Glutamatergic neuron (in vitro differentiated cells): ENCODE measurements around the gene ARGLU1. TPM values are rescaled to one million over a fixed set of nuclear protein-coding genes. Genes with fewer than 3 reads are reported as not detected.

Experiments
- DNase-seq: peaks from one replicate; pipeline ENCODE4 v3.0.0; 2022
- H3K27ac Mint-ChIP-seq: one replicate; pipeline ENCODE4 v1.8.0; 2020; ENCODE audit warnings: mild to moderate bottlenecking, mixed read lengths, inconsistent platforms; ENCODE audit not compliant: unreplicated experiment
- H3K27me3 Mint-ChIP-seq: one replicate; pipeline ENCODE4 v1.8.0; 2020; ENCODE audit warnings: mild to moderate bottlenecking, moderate library complexity, mixed read lengths, inconsistent platforms; ENCODE audit not compliant: unreplicated experiment
- H3K36me3 Mint-ChIP-seq: one replicate; pipeline ENCODE4 v1.8.0; 2020; ENCODE audit warnings: mild to moderate bottlenecking, mixed read lengths, inconsistent platforms; ENCODE audit not compliant: unreplicated experiment
- H3K4me1 Mint-ChIP-seq: one replicate; pipeline ENCODE4 v1.8.0; 2020; ENCODE audit warnings: mild to moderate bottlenecking, low read depth, mixed read lengths, inconsistent platforms; ENCODE audit not compliant: unreplicated experiment
- H3K4me3 Mint-ChIP-seq: one replicate; pipeline ENCODE4 v1.8.0; 2020; ENCODE audit warnings: mild to moderate bottlenecking, mixed read lengths, inconsistent platforms; ENCODE audit not compliant: unreplicated experiment
- H3K9me3 Mint-ChIP-seq: one replicate; pipeline ENCODE4 v1.8.0; 2020; ENCODE audit warnings: mild to moderate bottlenecking, moderate library complexity, mixed read lengths, inconsistent platforms; ENCODE audit not compliant: unreplicated experiment
- CTCF ChIP-seq: fragments of 200-600 bp; sonication (generic); IDR thresholded peaks from one replicate; pipeline ENCODE4 v1.5.0; 2021; ENCODE audit not compliant: partially characterized antibody, unreplicated experiment
- total RNA-seq: library from RNA; stranded (reverse); fragmentation: NEBNext Ultra II Directional; extraction: Animal tissue kit (Norgen Biotek cat#: 25700); gene quantifications from one replicate; pipeline ENCODE4 v1.2.1, GENCODE V29; 2021; ENCODE audit not compliant: unreplicated experiment

The ARGLU1 gene
- total RNA-seq, 1 donor from 2014 or later = 129 TPM

- no peak for TF ChIP-seq CTCF
- Mint-ChIP-seq H3K9me3 (no peaks in the 10 kb centered on the region), H3K36me3 (no peaks in the 10 kb centered on the region), H3K4me1 (peaks cover 41% of the 10 kb centered on the region), H3K27ac (no peak overlapping the region), H3K4me3 (no peak overlapping the region), H3K27me3 (no peaks in the 10 kb centered on the region)
- DNase-seq = no peak
These were observed 54.6 kb downstream of the ARGLU1 start for GRCh38 chr13:106513025-106513983.

DNA sequence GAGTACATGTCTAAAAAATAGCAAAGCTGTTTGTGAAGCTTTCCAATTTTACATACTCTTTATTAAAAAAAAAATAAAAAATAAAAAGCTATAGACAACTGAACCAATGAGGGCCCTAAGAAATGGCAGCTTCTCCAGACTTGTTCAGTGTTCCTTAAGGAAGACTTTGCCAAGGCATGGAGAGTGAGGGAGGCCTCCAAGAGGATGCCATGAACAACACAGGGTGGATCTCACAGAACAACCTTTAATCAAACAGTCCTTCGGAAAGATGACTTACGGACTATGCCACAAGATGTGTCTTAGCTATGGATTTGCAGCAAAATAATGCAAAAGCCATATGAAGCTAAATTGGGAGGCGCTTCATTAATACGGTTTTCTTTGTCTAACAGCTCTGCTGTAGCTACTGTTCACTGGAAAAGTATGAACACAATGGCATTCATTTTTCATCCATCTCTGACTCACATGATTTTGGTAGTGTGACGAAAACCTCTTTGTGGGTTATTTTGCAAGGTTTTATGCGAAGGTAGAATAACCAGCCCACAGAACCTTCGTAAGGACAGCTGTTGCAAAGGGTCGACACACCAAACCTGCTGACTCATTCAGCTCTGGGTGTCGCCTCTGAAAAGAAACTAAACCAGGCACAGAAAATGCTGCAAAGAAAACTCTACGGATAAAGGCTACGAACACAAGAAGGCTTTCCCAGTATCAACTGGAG, 60.2 kb downstream of the ARGLU1 start:
- Mint-ChIP-seq H3K4me3 (peak overlapping the region; percentile 63), H3K36me3 (no peaks in the 10 kb centered on the region), H3K9me3 (no peaks in the 10 kb centered on the region), H3K4me1 (peaks cover 33% of the 10 kb centered on the region), H3K27ac (peak overlapping the region; percentile 91), H3K27me3 (no peaks in the 10 kb centered on the region)
- no peak for DNase-seq
- no peak for TF ChIP-seq CTCF

DNA sequence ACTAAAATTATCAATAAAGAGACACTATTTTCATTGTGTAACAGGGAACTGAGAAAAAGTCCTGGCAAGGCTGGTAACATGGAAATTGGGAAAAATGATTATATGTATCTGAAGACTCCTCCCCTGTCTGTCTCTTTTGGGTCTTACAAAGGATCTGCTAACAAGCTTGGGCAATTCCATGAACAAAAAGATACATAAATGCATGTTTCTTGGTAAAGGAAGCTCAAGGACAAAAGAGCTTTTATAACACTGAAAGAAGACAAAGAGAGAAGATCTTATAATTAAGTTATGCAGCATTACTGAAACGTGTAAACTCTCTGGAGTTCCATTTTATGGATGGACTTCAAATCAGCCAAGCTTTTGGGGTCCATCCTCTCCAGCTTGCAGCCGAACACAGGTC, 61.7 kb downstream of the ARGLU1 start:
- H3K36me3 Mint-ChIP-seq = no peaks in the 10 kb centered on the region

DNA sequence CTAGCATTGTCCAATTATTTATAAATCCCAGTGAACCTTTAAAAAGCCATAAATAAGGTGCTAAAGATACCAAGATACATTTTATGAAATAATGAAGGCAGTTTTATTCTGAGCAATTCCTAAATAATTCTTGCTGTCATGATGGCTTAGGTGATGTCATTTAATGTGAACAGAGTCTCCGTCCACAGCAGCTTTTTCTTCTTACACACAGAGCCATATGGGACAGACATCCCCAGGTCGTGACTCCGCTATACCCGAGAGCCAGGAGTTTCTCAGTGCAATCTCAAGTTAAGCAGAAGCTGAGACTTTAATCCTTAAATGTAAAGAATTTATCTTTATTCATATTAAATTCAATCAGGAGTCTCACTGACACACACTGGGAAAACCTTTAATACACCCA, 62.2 kb downstream of the ARGLU1 start:
- Mint-ChIP-seq H3K27me3 (no peaks in the 10 kb centered on the region), H3K4me1 (peaks cover 32% of the 10 kb centered on the region), H3K27ac (no peak overlapping the region), H3K9me3 (no peaks in the 10 kb centered on the region), H3K4me3 (no peak overlapping the region), H3K36me3 (no peaks in the 10 kb centered on the region)
- DNase-seq = no peak
- no peak for TF ChIP-seq CTCF

More for the DNA sequence above, 61.7 kb downstream of the ARGLU1 start:
- no peaks in the 10 kb centered on the region for H3K27me3 Mint-ChIP-seq
- no peak overlapping the region for H3K4me3 Mint-ChIP-seq
- no peak overlapping the region for H3K27ac Mint-ChIP-seq
- peaks cover 32% of the 10 kb centered on the region for H3K4me1 Mint-ChIP-seq
- TF ChIP-seq CTCF = no peak
- no peaks in the 10 kb centered on the region for H3K9me3 Mint-ChIP-seq
- DNase-seq = no peak
